ENCODE results near the gene SAMMSON.

The SAMMSON gene

GRCh38 chr3:70094197-70094596 is 94.7 kb downstream of the SAMMSON start:
- no peak for DNase-seq

- DNase-seq = no peak
Observed at GRCh38 chr3:70095260-70095659, 95.7 kb downstream of the SAMMSON start.

- DNase-seq = no peak
Observed at GRCh38 chr3:70096376-70097066, 97.0 kb downstream of the SAMMSON start.

GRCh38 chr3:70097084-70097483 is 97.6 kb downstream of the SAMMSON start:
- DNase-seq = no peak

GRCh38 chr3:70108072-70108471 is 108.5 kb downstream of the SAMMSON start:
- DNase-seq = no peak

GRCh38 chr3:70108546-70108945 is 109.0 kb downstream of the SAMMSON start:
- DNase-seq = no peak

GRCh38 chr3:70110066-70110465 is 110.5 kb downstream of the SAMMSON start:
- DNase-seq = no peak

- DNase-seq = no peak
Observed at GRCh38 chr3:70111411-70111810, 111.9 kb downstream of the SAMMSON start.

- no peak for DNase-seq
Observed at GRCh38 chr3:70112751-70113150, 113.2 kb downstream of the SAMMSON start.

GRCh38 chr3:70114431-70114830 is 114.9 kb downstream of the SAMMSON start:
- DNase-seq = no peak

- no peak for DNase-seq
Observed at GRCh38 chr3:70119879-70120278, 120.3 kb downstream of the SAMMSON start.

Data from stimulated activated naive CD4-positive, alpha-beta T cell (primary cell).